Nephron (organoid): Measurements from ENCODE around the gene MAP2K1.
A peak's percentile ranks its signal among the peaks of the same experiment; 100 is the strongest.

Experiments
- H3K27ac Mint-ChIP-seq, 3 experiments: 2 replicates each; pipeline ENCODE4 v1.8.0; 2020; ENCODE audit warnings: mixed read lengths in 3 of 3, mild to moderate bottlenecking in 2 of 3, moderate library complexity in 1 of 3
- H3K27me3 Mint-ChIP-seq: 2 replicates; pipeline ENCODE4 v1.8.0; 2021; ENCODE audit warnings: low read depth, mild to moderate bottlenecking, moderate library complexity, mixed read lengths
- H3K36me3 Mint-ChIP-seq: 2 replicates; pipeline ENCODE4 v1.8.0; 2020; ENCODE audit warnings: low read depth, mixed read lengths
- H3K4me1 Mint-ChIP-seq: 2 replicates; pipeline ENCODE4 v1.8.0; 2020; ENCODE audit warnings: mixed read lengths
- H3K4me3 Mint-ChIP-seq, 3 experiments: 2 replicates each; pipeline ENCODE4 v1.8.0; 2020; ENCODE audit warnings: mild to moderate bottlenecking in 3 of 3, mixed read lengths in 3 of 3, moderate library complexity in 2 of 3
- H3K9me3 Mint-ChIP-seq: 2 replicates; pipeline ENCODE4 v1.8.0; 2020; ENCODE audit warnings: mixed read lengths
- CTCF ChIP-seq, 3 experiments: fragments of 200-600 bp; sonication (generic); IDR thresholded peaks; one replicate each; pipeline ENCODE4 v1.5.0; 2021; ENCODE audit warnings: antibody characterized with exemption in 3 of 3; ENCODE audit not compliant: unreplicated experiment in 3 of 3

Gene MAP2K1

GRCh38 chr15:66504563-66505429 is 118.1 kb downstream of the MAP2K1 start, which contains the start of the genes RPL4 and ZWILCH:
RPL4 (minus strand) TSS chr15:66504855; CDS start chr15:66504790, 65 bp downstream.
ZWILCH (plus strand) TSS chr15:66505326; CDS start chr15:66505339, 13 bp downstream.
- H3K9me3 Mint-ChIP-seq, result no peaks in the 10 kb centered on the region
- H3K27ac Mint-ChIP-seq, result peak within 1 kb of the TSS; percentile 95 to 98 (median 97)
- no peaks in the 10 kb centered on the region for H3K27me3 Mint-ChIP-seq
- peaks cover 33% of the 10 kb centered on the region for H3K4me1 Mint-ChIP-seq
- peaks cover 45% of the 10 kb centered on the region for H3K36me3 Mint-ChIP-seq
- no peak for TF ChIP-seq CTCF (IDR thresholded peaks at IDR 0.05; ENCODE audit: unreplicated experiment in 3 of 3)
- H3K4me3 Mint-ChIP-seq, result peak within 1 kb of the TSS; percentile 95 to 100 (median 96)

- H3K9me3 Mint-ChIP-seq, result no peaks in the 10 kb centered on the region
- H3K36me3 Mint-ChIP-seq, result peaks cover 39% of the 10 kb centered on the region
- peaks cover 27% of the 10 kb centered on the region for H3K4me1 Mint-ChIP-seq
Measured at GRCh38 chr15:66505430-66505811, 118.7 kb downstream of the MAP2K1 start.

DNA sequence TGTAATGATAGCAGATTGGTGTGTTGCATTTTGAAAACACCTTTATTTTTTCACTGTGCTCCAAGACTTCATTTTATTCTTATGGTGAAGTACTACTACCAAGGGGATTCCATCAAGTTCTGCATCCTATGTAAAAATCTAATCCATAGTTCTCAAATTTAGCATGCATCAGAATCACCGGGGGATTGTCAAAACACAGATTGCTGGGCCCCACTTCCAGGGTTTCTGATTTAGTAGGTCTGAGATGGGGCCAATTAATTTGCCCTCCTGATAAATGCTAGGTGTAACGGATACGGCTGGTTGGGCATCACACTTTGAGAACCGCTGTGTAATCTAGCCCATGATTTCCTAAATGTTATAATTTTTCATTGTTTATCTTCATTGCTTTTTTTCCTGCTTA is 119.1 kb downstream of the MAP2K1 start:
- Mint-ChIP-seq H3K27me3 (no peaks in the 10 kb centered on the region), H3K4me1 (peaks cover 27% of the 10 kb centered on the region), H3K27ac (peak overlapping the region; percentile 95 to 98 (median 97)), H3K36me3 (peaks cover 35% of the 10 kb centered on the region), H3K9me3 (no peaks in the 10 kb centered on the region), H3K4me3 (peak overlapping the region; percentile 95 to 100 (median 96))
- no peak for TF ChIP-seq CTCF (IDR thresholded peaks at IDR 0.05; ENCODE audit: unreplicated experiment in 3 of 3)

More at GRCh38 chr15:66505430-66505811, 118.7 kb downstream of the MAP2K1 start:
- peak overlapping the region; percentile 95 to 98 (median 97) for H3K27ac Mint-ChIP-seq
- peak overlapping the region; percentile 95 to 100 (median 96) for H3K4me3 Mint-ChIP-seq
- no peaks in the 10 kb centered on the region for H3K27me3 Mint-ChIP-seq
- no peak for TF ChIP-seq CTCF (IDR thresholded peaks at IDR 0.05; ENCODE audit: unreplicated experiment in 3 of 3)

DNA sequence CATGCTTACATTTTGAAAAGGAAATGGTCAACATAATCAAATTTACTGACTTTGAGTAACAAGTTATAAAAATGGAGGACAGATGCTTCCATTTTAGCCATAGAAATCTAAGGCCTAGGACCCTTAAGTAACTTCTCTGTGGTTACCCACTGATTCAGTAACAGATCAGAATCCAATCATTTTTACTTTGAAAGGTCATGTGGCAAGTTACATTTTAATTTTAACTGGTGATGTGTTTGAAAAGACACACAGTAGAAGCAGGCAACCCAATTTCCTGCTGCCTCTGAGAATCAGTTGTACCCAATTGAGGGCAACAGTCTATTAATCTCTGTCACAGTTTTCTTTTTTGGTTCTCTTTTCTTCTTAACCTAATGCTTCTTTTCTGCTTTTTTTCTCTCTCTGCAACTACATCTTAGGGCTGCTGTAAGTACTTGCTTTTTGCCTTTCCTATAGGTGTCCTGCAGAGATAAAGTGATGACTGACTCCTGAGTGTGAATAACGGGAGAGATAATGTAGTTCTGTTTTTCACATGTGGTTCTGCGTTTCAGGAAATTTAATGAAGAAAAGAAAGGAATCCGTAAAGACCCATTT is 121.7 kb downstream of the MAP2K1 start:
- Mint-ChIP-seq H3K4me3 (peak overlapping the region in 2 of 3 experiments; percentile 80 to 84), H3K27ac (peak overlapping the region; percentile 36 to 90 (median 46)), H3K27me3 (no peaks in the 10 kb centered on the region)

GRCh38 chr15:66514586-66514985 is 127.9 kb downstream of the MAP2K1 start:
- Mint-ChIP-seq H3K27me3 (no peaks in the 10 kb centered on the region), H3K4me3 (no peak overlapping the region), H3K9me3 (no peaks in the 10 kb centered on the region), H3K4me1 (no peaks in the 10 kb centered on the region), H3K27ac (no peak overlapping the region), H3K36me3 (peaks cover 23% of the 10 kb centered on the region)
- TF ChIP-seq CTCF (IDR thresholded peaks at IDR 0.05; ENCODE audit: unreplicated experiment in 3 of 3), result no peak

More for the DNA sequence above, 121.7 kb downstream of the MAP2K1 start:
- no peak for TF ChIP-seq CTCF (IDR thresholded peaks at IDR 0.05; ENCODE audit: unreplicated experiment in 3 of 3)
- Mint-ChIP-seq H3K9me3 (no peaks in the 10 kb centered on the region), H3K4me1 (peaks cover 19% of the 10 kb centered on the region), H3K36me3 (peaks cover 12% of the 10 kb centered on the region)
